GM21528 (cell line): ENCODE results near the gene PLEKHG5.

ENCODE experiments used
- ATAC-seq: cut with Tn5 transposase; IDR thresholded peaks from one replicate; pipeline ENCODE4 v1.9.1; 2021; ENCODE audit warnings: mild to moderate bottlenecking, moderate library complexity; ENCODE audit not compliant: unreplicated experiment, low FRiP score

The PLEKHG5 gene

DNA sequence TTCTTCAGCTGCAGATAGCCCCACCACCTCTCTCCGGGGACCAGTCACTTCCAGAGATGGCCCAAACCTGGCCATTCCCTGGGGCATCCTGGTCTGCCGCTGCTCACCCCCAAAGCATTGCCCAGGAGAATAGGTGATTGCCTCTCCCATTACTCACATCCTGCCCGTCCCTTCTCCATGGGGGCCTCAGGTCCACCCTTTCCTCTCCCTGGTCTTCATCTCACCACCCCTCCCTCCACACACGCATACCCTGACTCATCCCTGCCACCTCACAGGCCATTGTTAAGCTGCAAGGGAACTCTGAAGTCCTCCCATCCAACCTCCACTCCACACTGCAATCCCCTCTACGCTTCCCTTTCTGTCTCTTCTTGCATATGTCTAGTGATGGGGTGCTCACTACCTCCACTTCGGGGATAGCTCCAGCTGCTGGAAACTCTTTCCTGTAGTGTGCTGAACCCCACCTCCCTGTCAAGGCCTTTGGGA lies at the start of gene PLEKHG5:
TSS of gene PLEKHG5 (minus strand) at position 188 of the 483 bp plus-strand sequence. CDS start 14,096 bp downstream, outside the sequence.
- ATAC-seq: no peak

- ATAC-seq: no peak
These were observed 47.5 kb upstream of the PLEKHG5 start for GRCh38 chr1:6538956-6539355.

DNA sequence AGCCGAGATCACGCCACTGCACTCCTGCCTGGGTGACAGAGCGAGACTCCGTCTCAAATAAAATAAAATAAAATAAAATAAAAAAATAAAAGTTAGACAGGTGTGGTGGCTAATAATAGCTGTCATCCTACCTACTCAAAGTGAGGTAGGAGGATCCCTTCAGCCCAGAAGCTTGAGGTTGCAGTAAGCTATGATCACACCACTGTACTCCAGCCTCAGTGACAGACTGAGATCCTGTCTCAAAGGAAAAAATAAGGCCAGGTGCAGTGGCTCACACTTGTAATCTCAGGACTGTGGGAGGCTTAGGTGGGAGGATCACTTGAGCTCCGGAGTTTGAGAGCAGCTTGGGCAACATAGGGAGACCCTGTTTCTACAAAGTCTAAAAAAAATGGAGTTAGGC lies 44.8 kb upstream of the PLEKHG5 start:
- no peak for ATAC-seq

GRCh38 chr1:6535214-6535613 lies 43.7 kb upstream of the PLEKHG5 start:
- ATAC-seq: no peak

- no peak for ATAC-seq
These were observed 42.9 kb upstream of the PLEKHG5 start for GRCh38 chr1:6534248-6534822.

GRCh38 chr1:6531996-6532395 lies 40.5 kb upstream of the PLEKHG5 start:
- ATAC-seq: no peak

DNA sequence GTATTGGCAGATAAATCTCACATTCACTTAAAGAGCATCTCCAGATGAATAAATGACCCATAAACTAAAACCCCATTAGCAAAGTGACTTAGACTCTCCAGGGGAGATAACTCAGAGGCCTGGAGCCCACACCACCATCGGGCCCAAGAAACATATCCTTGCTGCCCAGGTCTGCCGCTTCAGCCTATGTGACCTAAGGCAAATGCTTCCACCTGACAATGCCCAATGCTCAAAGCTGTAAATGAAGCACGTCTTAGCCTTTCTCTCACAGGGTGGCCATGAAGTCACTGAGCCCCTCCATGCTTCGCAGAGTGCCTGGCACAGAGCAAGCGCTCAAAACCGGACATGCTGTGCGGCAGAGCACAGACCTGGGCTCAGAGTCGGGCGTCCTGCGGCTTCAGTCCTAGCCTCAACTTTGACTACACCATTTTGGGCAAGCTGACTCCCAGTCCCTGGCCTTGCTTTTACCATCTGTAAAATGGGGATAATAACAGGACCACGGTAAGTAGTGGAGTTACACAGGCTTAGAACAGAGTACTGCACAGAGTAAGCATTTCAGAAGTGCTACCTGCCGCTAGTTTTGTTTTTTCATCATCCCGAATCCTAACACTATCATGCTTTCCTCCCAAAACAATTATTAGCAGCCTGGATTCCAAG lies 39.2 kb upstream of the PLEKHG5 start:
- ATAC-seq: no peak

- no peak for ATAC-seq
These were observed 37.0 kb upstream of the PLEKHG5 start for GRCh38 chr1:6528492-6528891.

DNA sequence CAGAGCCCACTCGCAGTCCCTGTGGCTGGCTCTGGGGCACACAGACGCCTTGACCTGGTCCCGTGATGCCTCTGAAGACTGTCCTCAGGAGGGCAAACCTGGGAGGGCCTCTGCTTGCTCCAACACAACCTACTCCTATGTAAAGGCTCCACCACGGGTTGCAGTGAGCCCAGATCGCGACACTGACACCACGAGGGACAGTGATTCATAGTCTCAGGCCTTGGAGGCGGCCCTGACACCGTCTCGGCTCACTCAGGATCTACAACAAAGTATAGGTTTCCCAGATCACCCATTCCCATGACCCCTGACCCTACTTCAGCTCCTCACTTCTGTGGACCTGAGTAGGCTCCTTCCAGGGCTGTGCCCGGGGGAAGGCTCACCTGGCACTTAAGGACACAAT lies 34.8 kb upstream of the PLEKHG5 start:
- no peak for ATAC-seq

DNA sequence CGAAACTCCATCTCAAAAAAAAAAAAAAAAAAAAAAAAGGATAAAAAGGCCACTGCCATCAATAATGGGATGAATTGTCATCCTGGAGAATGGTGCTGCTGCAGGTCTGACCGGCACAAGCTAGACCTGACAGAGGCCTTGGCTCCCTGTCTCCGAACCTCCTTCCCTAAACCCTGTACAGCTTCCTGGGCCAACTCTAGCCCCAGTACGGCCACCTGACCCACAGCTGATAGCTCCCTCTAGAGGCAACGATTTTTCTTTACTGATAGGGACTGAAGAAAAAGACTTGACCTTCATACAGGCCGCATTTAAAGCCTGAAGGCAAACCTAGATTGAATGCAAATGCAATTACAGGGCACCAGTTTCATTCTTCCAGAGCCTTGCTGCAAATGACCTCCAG lies 32.1 kb upstream of the PLEKHG5 start:
- ATAC-seq: no peak

DNA sequence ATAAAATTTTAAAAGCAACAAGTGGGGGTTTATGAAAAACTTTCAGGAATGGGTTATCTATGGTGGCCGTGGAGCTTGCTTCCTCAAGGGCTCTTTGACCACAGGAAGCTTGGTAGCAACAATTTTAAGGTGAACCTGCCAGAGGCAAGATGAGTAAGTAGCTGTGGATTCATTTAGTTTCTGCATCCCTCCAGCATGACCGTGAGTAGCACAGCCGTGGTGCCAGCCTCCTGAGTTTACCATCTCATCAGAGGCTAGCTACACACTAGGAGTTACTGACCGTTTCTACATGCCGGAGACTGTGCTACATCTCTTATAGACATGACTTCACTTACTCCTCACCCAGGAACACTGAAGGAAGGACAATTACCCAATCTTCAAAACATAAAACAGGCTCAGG lies 30.1 kb upstream of the PLEKHG5 start:
- ATAC-seq: no peak

GRCh38 chr1:6519935-6520671 lies 28.6 kb upstream of the PLEKHG5 start:
- no peak for ATAC-seq

DNA sequence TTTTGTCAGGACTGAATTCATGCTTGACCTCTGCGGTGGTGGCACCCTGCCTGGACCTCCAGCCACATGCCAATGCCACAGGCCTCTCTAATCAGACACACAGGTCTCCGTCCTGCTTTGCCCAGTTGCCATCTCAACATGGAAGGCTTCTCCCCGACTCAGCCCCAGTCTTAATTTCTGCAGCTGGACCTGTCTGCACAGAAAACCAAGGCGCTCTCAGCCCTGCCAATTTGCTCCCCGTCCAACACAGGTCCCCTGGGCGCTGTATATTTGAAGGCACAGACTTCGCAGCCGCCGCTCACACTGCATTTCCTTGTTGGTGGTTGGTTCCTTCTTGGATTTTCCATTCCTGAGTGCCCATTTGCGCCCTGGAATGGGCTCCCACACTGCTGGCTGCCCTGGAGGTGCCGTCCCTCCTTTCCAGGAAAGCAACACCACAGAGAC lies 28.0 kb upstream of the PLEKHG5 start:
- no peak for ATAC-seq

DNA sequence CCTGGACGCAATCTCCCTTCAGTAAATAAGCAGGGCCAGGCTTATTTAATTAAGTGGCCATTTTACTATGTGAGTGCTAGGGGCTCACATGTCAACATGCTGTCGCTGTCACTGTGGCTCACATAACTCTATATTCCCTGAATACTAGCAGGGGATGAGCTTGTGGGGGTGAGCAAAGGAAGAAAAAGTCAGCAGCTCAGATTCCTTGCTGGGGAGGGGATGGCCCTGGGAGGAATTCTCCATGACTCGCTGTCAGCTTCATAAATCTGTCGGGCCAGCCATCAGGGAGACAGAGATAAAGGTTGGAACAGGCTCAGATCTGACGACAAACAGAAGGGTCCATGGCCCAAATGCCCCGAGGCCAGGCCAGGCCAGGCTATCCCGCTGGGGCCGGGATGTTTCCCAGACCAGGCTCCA lies 26.0 kb upstream of the PLEKHG5 start:
- ATAC-seq: no peak

- ATAC-seq: no peak
These were observed 24.3 kb upstream of the PLEKHG5 start for GRCh38 chr1:6515771-6516170.

GRCh38 chr1:6513320-6513801 lies 21.9 kb upstream of the PLEKHG5 start:
- ATAC-seq: no peak

DNA sequence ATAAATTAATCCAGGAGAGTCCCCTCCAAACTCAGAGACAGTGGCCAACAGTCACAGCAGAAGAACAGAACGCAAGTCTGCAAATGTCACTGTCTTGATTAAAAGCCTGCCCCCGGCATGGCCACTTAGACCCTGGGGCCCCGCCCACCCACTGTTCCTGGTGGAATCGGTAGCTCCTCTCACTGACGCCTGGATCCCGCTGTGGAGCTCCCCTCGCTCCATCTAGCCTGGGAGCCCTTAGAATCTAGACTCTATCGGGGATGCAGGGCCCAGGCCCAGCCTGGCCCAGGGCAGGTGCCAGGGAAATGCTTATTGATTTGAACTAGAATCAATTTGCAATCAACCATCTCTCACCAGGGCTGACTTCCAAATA lies 21.4 kb upstream of the PLEKHG5 start:
- no peak for ATAC-seq

- ATAC-seq: no peak
These were observed 20.9 kb upstream of the PLEKHG5 start for GRCh38 chr1:6512245-6512907.

DNA sequence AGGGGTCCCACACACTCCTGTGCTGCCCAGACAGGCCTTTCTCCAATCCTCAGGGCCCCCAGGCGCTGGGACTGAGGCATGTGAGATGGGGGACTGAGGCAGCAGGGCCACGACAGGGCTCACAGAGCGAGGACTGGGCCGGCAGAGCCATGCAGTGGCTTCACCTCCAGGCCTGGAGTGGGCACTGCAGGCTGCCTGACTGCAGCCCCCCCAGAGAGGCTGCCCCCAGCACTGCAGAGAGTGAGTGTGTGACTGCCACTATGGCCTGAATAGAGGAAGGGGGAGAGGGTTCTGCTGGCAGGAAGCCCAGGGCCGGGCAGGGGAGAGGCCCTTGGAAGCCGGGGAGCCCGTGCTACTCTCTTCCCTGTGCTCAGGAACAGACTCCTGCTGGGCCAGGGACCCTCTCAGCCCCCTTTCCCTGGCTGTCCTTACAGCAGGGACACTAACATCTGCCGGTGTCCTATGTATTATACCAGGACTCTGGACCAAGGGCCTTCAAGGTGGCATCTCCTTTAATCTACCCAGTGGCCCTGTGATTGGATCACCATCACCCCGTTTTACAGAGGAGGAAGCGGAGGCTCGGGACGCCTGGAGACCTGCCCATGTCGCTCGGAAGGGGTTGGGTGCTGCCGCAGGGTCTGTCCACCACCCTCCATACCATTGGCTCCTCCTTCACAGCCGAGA lies 20.2 kb upstream of the PLEKHG5 start:
- ATAC-seq: no peak

DNA sequence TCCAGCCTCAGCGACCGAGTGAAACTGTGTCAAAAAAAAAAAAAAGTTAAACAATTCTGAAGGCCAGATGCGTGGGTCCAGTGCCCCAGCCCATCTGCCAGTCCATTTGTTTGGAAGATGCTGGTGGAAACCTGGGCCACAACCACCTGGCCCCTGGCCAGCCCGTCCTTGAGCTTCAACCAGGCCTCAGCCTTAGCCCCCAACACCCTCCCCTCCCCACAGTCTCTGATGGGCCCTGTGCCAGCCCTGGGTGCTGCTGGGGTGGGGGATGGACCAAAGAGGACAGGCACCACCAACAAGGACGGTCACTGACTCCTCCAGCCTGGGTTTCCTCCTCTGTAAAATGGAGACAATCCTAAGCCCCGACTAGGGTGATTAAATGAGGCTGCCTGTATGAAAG lies 19.6 kb upstream of the PLEKHG5 start:
- ATAC-seq: no peak
